Measurements from ENCODE around the gene FBLN1.
A peak's percentile ranks its signal among the peaks of the same experiment; 100 is the strongest.

The FBLN1 gene

DNA sequence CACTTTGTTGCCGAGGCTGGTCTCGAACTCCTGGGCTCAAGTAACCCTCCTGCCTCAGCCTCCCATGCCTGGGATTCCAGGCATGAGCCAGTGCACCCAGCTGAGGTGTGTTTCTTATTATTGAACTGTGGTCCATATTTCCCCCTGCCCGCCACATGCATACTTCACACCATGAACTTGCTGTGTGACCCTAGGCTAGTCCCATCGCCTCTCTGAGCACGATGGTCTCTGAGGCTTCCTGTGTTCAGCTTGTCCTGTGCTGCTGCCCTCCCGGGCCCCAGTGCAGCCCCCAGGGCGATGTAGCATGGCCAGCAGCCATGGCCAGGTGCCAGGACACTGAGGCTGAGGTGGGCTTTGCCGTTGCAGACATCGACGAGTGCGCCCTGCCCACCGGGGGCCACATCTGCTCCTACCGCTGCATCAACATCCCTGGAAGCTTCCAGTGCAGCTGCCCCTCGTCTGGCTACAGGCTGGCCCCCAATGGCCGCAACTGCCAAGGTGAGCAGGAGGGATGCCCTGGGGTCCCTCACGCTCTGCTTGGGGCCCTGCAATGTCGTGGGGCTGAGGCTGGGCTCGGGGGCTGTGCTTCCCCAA lies 45.7 kb downstream of the FBLN1 start:
- DNase-seq (ENCODE audit: low read depth), result no peak
- no peak for TF ChIP-seq CTCF (conservative IDR thresholded peaks at IDR 0.05; ENCODE audit: low read length)
- no peak overlapping the region for H3K4me3 ChIP-seq (ENCODE audit: low read length)

- DNase-seq (ENCODE audit: low read depth), result peak; percentile 93
- TF ChIP-seq CTCF (conservative IDR thresholded peaks at IDR 0.05; ENCODE audit: low read length), result peak; percentile 66
- H3K4me3 ChIP-seq (ENCODE audit: low read length), result no peak overlapping the region
Observed at GRCh38 chr22:45548991-45549761, 46.5 kb downstream of the FBLN1 start.

GRCh38 chr22:45549762-45550378 lies 47.2 kb downstream of the FBLN1 start:
- peak; percentile 36 for DNase-seq (ENCODE audit: low read depth)
- no peak overlapping the region for H3K4me3 ChIP-seq (ENCODE audit: low read length)

GRCh38 chr22:45550416-45550815 lies 47.7 kb downstream of the FBLN1 start:
- H3K4me3 ChIP-seq (ENCODE audit: low read length), result no peak overlapping the region
- no peak for TF ChIP-seq CTCF (conservative IDR thresholded peaks at IDR 0.05; ENCODE audit: low read length)
- no peak for DNase-seq (ENCODE audit: low read depth)

More at GRCh38 chr22:45549762-45550378, 47.2 kb downstream of the FBLN1 start:
- TF ChIP-seq CTCF (conservative IDR thresholded peaks at IDR 0.05; ENCODE audit: low read length), result no peak

DNA sequence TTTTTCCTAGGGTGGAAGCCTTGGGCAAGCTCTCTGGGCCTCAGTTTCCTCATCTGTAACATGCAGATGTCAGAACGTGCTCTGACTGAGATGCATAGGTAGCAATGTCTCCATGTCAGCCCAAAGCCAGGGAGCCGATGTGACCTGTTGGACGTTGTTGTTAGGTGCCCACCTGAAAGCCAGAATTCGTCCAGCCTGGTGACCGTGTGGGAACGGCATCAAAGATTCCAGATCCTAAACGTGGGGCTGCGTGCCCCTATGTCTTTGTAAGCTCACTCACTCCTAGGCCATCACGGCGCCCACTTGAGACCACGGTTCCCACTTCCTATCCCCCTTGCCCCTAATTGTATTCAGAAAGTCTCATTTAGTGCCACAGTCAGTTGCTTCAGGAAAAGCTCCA lies 48.2 kb downstream of the FBLN1 start:
- no peak overlapping the region for H3K4me3 ChIP-seq (ENCODE audit: low read length)
- no peak for TF ChIP-seq CTCF (conservative IDR thresholded peaks at IDR 0.05; ENCODE audit: low read length)
- no peak for DNase-seq (ENCODE audit: low read depth)

DNA sequence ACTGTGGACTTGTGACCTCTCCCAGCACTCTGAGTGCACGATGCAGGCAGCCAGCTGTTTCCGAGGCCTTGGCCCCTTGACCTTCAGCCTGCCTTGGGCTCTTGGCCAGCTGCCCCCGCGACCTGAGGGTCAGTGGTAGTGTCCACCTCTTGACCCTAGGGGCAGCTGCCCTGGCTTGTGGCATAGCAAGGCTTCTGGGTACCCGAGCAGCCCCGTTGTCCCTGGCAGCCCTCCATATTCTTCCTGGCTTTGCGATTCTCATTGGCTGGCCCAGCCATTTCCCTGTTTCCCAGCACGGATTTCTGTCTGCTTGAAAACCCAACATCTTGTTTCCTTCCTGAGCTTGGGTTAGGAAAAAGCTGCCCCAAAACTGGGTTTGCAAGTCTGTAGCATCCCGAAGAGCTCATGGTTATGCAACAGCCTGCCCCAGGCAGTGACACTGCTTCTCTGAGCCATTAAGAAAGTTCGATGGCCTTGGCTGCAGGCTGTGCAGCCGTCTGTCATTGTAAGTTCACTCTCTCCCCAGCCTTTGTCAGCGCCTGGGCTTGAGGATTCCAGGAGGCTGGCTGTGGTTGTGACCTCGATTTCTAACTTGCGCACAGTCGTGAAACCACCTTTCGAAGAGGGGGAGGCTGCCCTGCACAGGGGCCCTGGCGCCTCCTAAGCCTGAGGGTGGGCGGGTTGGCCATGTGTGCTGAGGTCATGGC lies 48.8 kb downstream of the FBLN1 start:
- TF ChIP-seq CTCF (conservative IDR thresholded peaks at IDR 0.05; ENCODE audit: low read length), result no peak

More for the DNA sequence above, 48.8 kb downstream of the FBLN1 start:
- H3K4me3 ChIP-seq (ENCODE audit: low read length), result no peak overlapping the region
- DNase-seq (ENCODE audit: low read depth), result peak; percentile 54

Data from AG10803 (cell line).